ENCODE measurements around the gene PRX.
"Not testable (repeated sequence)": the region's sequence is repeated elsewhere in the genome, so short reads cannot be mapped to it uniquely, and the experiment has no call there.

PRX gene, protein sequence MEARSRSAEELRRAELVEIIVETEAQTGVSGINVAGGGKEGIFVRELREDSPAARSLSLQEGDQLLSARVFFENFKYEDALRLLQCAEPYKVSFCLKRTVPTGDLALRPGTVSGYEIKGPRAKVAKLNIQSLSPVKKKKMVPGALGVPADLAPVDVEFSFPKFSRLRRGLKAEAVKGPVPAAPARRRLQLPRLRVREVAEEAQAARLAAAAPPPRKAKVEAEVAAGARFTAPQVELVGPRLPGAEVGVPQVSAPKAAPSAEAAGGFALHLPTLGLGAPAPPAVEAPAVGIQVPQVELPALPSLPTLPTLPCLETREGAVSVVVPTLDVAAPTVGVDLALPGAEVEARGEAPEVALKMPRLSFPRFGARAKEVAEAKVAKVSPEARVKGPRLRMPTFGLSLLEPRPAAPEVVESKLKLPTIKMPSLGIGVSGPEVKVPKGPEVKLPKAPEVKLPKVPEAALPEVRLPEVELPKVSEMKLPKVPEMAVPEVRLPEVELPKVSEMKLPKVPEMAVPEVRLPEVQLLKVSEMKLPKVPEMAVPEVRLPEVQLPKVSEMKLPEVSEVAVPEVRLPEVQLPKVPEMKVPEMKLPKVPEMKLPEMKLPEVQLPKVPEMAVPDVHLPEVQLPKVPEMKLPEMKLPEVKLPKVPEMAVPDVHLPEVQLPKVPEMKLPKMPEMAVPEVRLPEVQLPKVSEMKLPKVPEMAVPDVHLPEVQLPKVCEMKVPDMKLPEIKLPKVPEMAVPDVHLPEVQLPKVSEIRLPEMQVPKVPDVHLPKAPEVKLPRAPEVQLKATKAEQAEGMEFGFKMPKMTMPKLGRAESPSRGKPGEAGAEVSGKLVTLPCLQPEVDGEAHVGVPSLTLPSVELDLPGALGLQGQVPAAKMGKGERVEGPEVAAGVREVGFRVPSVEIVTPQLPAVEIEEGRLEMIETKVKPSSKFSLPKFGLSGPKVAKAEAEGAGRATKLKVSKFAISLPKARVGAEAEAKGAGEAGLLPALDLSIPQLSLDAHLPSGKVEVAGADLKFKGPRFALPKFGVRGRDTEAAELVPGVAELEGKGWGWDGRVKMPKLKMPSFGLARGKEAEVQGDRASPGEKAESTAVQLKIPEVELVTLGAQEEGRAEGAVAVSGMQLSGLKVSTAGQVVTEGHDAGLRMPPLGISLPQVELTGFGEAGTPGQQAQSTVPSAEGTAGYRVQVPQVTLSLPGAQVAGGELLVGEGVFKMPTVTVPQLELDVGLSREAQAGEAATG (N-terminal part only)

GRCh38 chr19:40413291-40413845 is at the start of gene PRX:
TSS of gene PRX (minus strand) at chr19:40413378. CDS start at chr19:40407932, 5,446 bp downstream.
- no peak for DNase-seq
- intact Hi-C loops (cut with DNase I), result no loop called here

GRCh38 chr19:40461669-40462221 is 48.6 kb upstream of the PRX start:
- DNase-seq, result peak in 13 of 42 donors; percentile 6 to 51 (median 23)
- intact Hi-C loops (cut with DNase I), result no loop called here

GRCh38 chr19:40460185-40460584 is 47.0 kb upstream of the PRX start:
- intact Hi-C loops (cut with DNase I), result no loop called here
- no peak for DNase-seq

- intact Hi-C loops (cut with DNase I), result no loop called here
- DNase-seq, result no peak
Measured at GRCh38 chr19:40458597-40458974, 45.4 kb upstream of the PRX start.

- DNase-seq, result no peak
- intact Hi-C loops (cut with DNase I), result no loop called here
Measured at GRCh38 chr19:40457953-40458596, 44.9 kb upstream of the PRX start.

GRCh38 chr19:40457048-40457447 is 43.9 kb upstream of the PRX start:
- intact Hi-C loops (cut with DNase I), result no loop called here
- no peak for DNase-seq

GRCh38 chr19:40453943-40454342 is 40.8 kb upstream of the PRX start:
- intact Hi-C loops (cut with DNase I); DNase-seq: not testable (repeated sequence)

- intact Hi-C loops (cut with DNase I), result no loop called here
- DNase-seq, result no peak
Measured at GRCh38 chr19:40453151-40453735, 40.1 kb upstream of the PRX start.

DNA sequence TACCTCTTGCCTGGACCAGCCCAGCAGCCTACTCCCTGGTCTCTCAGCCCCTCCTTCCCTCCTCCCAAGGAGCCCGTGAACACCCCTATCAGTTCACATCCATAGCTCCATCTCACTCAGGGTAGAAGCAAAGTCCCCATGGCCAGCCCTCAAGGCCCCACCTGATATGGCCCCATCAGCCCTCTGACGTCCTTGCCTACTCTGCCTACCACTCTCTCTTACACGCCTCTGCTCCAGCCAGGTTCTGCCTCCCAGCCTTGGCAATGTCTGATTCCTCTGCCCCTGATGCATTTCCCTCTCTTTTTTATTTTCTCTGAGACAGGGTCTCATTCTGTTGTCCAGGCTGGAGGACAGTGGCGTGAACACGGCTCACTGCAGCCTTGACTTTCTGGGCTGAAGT is 38.8 kb upstream of the PRX start:
- DNase-seq, result no peak
- intact Hi-C loops (cut with DNase I), result no loop called here

GRCh38 chr19:40450664-40451063 is 37.5 kb upstream of the PRX start:
- DNase-seq, result no peak
- intact Hi-C loops (cut with DNase I), result no loop called here

DNA sequence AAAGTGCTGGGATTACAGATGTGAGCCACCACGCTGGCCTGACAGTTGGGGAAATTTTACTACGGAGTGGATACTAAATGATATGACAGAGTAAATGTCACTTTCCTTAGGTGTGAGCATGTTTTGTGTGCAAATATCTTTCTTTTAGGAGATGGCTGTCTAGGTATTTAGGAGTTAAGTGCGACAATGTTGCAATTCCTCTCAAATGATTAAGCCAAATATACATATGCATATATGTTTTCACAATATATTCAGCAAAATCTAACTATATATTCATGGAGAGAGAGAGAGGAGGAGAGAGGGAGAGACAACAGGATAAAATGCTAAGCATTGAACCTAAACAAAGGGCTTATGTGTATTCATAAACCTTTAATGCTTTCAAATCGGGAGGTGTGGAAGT is 36.3 kb upstream of the PRX start:
- DNase-seq, result no peak
- intact Hi-C loops (cut with DNase I), result no loop called here

GRCh38 chr19:40446263-40446784 is 33.1 kb upstream of the PRX start:
- DNase-seq, result no peak
- intact Hi-C loops (cut with DNase I), result no loop called here

DNA sequence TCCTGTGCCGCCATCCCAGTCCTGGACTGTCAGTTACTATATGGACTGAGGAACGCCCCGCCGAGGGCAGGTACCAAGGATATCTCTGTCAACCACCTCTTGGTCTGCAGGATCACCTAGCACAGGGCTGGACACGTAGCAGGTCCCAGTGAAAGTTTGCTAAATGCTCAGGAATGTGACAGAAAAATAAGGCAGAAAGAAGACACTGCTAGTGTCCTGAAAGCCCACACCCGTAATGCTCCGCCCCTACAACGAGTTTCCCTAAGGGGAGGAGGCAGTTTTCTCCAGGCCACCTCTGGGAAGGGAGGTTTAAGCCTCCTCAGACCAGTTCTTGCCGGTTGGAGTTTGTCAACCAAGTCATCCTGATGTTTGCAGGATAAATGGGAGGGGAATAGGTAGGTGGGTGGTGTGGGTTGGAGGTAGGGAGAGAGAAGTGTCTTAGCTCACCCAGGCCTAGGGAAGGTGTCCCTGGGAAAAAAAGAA is 32.6 kb upstream of the PRX start:
- intact Hi-C loops (cut with DNase I), result no loop called here
- DNase-seq, result no peak

GRCh38 chr19:40444825-40445312 is 31.7 kb upstream of the PRX start:
- DNase-seq, result no peak
- intact Hi-C loops (cut with DNase I), result no loop called here

GRCh38 chr19:40444000-40444824 is 31.0 kb upstream of the PRX start, which contains the start of gene SERTAD3:
TSS of gene SERTAD3 (minus strand) at chr19:40444335. CDS start at chr19:40442080, 2,255 bp downstream.
- DNase-seq, result peak; percentile 94 to 99 (median 98)
- intact Hi-C loops (cut with DNase I), result no loop called here

Measured in head of caudate nucleus (tissue), 42 donors.